Smooth muscle cell (in vitro differentiated cells): Measurements from ENCODE around the gene LSG1. TPM values are rescaled to one million over a fixed set of nuclear protein-coding genes. Genes with fewer than 3 reads are reported as not detected.
A peak's percentile ranks its signal among the peaks of the same experiment; 100 is the strongest.

Source experiments
- DNase-seq: peaks from one replicate; lab custom pipeline; 2025; ENCODE audit not compliant: unreplicated experiment; lab: John Stamatoyannopoulos, UW
- H2AFZ ChIP-seq: fragments of 200-600 bp; sonication (generic); 2 replicates; pipeline ENCODE4 v1.6.0; 2016; ENCODE audit warnings: antibody characterized with exemption, low read depth, mild to moderate bottlenecking
- H3F3A ChIP-seq: fragments of 200-600 bp; sonication (generic); 2 replicates; pipeline ENCODE4 v1.6.0; 2017; ENCODE audit warnings: antibody characterized with exemption, low read depth
- H3K27ac ChIP-seq: fragments of 200-600 bp; sonication (generic); 2 replicates; pipeline ENCODE4 v1.5.1; 2016; ENCODE audit warnings: low read depth, mild to moderate bottlenecking
- H3K27me3 ChIP-seq: fragments of 200-600 bp; sonication (generic); 2 replicates; pipeline ENCODE4 v1.6.1; 2016; ENCODE audit warnings: low read depth, mild to moderate bottlenecking
- H3K36me3 ChIP-seq: fragments of 200-600 bp; sonication (generic); 2 replicates; pipeline ENCODE4 v1.5.1; 2016; ENCODE audit warnings: low read depth
- H3K4me1 ChIP-seq: fragments of 200-600 bp; sonication (generic); 2 replicates; pipeline ENCODE4 v1.5.1; 2016; ENCODE audit warnings: low read depth
- H3K4me2 ChIP-seq: fragments of 200-600 bp; sonication (generic); 2 replicates; pipeline ENCODE4 v1.6.0; 2016; ENCODE audit warnings: mild to moderate bottlenecking
- H3K4me3 ChIP-seq: fragments of 200-600 bp; sonication (generic); 2 replicates; pipeline ENCODE4 v1.5.1; 2016; ENCODE audit warnings: mild to moderate bottlenecking
- H3K79me2 ChIP-seq: fragments of 200-600 bp; sonication (generic); 2 replicates; pipeline ENCODE4 v1.6.0; 2016; ENCODE audit warnings: low read depth, mild to moderate bottlenecking
- H3K9ac ChIP-seq: fragments of 200-600 bp; sonication (generic); 2 replicates; pipeline ENCODE4 v1.6.0; 2016; ENCODE audit warnings: low read depth
- H3K9me3 ChIP-seq: fragments of 200-600 bp; sonication (generic); replicated peaks from 2 replicates; pipeline ENCODE4 v1.5.1; 2016; ENCODE audit warnings: low read depth
- H4K20me1 ChIP-seq: fragments of 200-600 bp; sonication (generic); 2 replicates; pipeline ENCODE4 v1.6.0; 2016; ENCODE audit warnings: low read depth
- CTCF ChIP-seq: fragments of 200-600 bp; sonication (generic); IDR thresholded peaks from 2 replicates; pipeline ENCODE4 v1.5.1; 2017; ENCODE audit warnings: borderline replicate concordance, mild to moderate bottlenecking, antibody characterized with exemption; ENCODE audit not compliant: insufficient read depth, poor library complexity, severe bottlenecking
- WGBS: methylation state at CpG from one replicate; pipeline ENCODE4 v1.1.7; 2016; ENCODE audit warnings: low lambda C conversion rate; 5-methylcytosine and 5-hydroxymethylcytosine counted together
- polyA plus RNA-seq: library from polyadenylated mRNA; unstranded; fragments of >200 nt; fragmentation: Nextera tagmentation; extraction: Ambion mirVana; gene quantifications from 2 replicates; pipeline ENCODE4 v1.2.1, GENCODE V29; 2016
- total RNA-seq: library from RNA; depleted of rRNA; stranded (reverse); fragments of >200 nt; gene quantifications from 2 replicates; pipeline ENCODE4 v1.2.3, GENCODE V29; 2014

The LSG1 gene
- total and polyA plus RNA-seq, 2 experiments from 2014 or later = 14.0 to 29.1 TPM

GRCh38 chr3:194675081-194675640, 3.2 kb upstream of the LSG1 start:
- no peak for DNase-seq
- Histone ChIP-seq H3K4me2 (no peak overlapping the region), H3K4me1 (peaks cover 17% of the 10 kb centered on the region), H3K9ac (no peak overlapping the region), H3K9me3 (no peaks in the 10 kb centered on the region), H3K79me2 (peaks cover 18% of the 10 kb centered on the region), H3K36me3 (no peaks in the 10 kb centered on the region), H3K4me3 (no peak overlapping the region), H4K20me1 (peaks cover 7% of the 10 kb centered on the region), H3K27me3 (no peaks in the 10 kb centered on the region), H2AFZ (peak overlapping the region; percentile 10), H3F3A (no peaks in the 10 kb centered on the region), H3K27ac (no peak overlapping the region)
- TF ChIP-seq CTCF = no peak
- WGBS = 57% methylated on average over 12 of the region's 12 CpGs

GRCh38 chr3:194673761-194674160, 1.8 kb upstream of the LSG1 start:
- H3K4me2 ChIP-seq = no peak overlapping the region
- no peak for DNase-seq

GRCh38 chr3:194672876-194673275, 885 bp upstream of the LSG1 start:
- Histone ChIP-seq H3K4me1 (peaks cover 17% of the 10 kb centered on the region), H4K20me1 (peaks cover 7% of the 10 kb centered on the region), H3K79me2 (peaks cover 33% of the 10 kb centered on the region), H2AFZ (peak overlapping the region; percentile 90), H3K27ac (peak overlapping the region; percentile 94), H3F3A (no peaks in the 10 kb centered on the region), H3K36me3 (no peaks in the 10 kb centered on the region), H3K27me3 (no peaks in the 10 kb centered on the region), H3K9ac (peak overlapping the region; percentile 98), H3K4me2 (peak overlapping the region; percentile 95), H3K9me3 (no peaks in the 10 kb centered on the region), H3K4me3 (peak overlapping the region; percentile 88)
- TF ChIP-seq CTCF = no peak
- 67% methylated on average over 5 of the region's 5 CpGs for WGBS
- no peak for DNase-seq

More at GRCh38 chr3:194673761-194674160, 1.8 kb upstream of the LSG1 start:
- H3K36me3 ChIP-seq = no peaks in the 10 kb centered on the region
- H3K79me2 ChIP-seq = peaks cover 30% of the 10 kb centered on the region
- H3K27ac ChIP-seq = no peak overlapping the region
- peaks cover 7% of the 10 kb centered on the region for H4K20me1 ChIP-seq
- peaks cover 17% of the 10 kb centered on the region for H3K4me1 ChIP-seq
- WGBS = 86% methylated on average over 3 of the region's 3 CpGs
- no peak overlapping the region for H2AFZ ChIP-seq
- no peak overlapping the region for H3K4me3 ChIP-seq
- no peak for TF ChIP-seq CTCF
- no peaks in the 10 kb centered on the region for H3K9me3 ChIP-seq
- no peaks in the 10 kb centered on the region for H3K27me3 ChIP-seq
- no peaks in the 10 kb centered on the region for H3F3A ChIP-seq
- H3K9ac ChIP-seq = no peak overlapping the region

GRCh38 chr3:194671511-194671899, 486 bp downstream of the LSG1 start:
- Histone ChIP-seq H3K79me2 (peaks cover 33% of the 10 kb centered on the region), H4K20me1 (peaks cover 7% of the 10 kb centered on the region), H3K27ac (peak overlapping the region; percentile 94), H3K9ac (peak overlapping the region; percentile 98), H3K4me2 (peak overlapping the region; percentile 95), H3F3A (no peaks in the 10 kb centered on the region), H3K9me3 (no peaks in the 10 kb centered on the region), H3K4me3 (peak overlapping the region; percentile 88), H3K36me3 (no peaks in the 10 kb centered on the region), H3K4me1 (peaks cover 17% of the 10 kb centered on the region), H3K27me3 (no peaks in the 10 kb centered on the region), H2AFZ (peak overlapping the region; percentile 90)
- no peak for DNase-seq
- peak; percentile 67 for TF ChIP-seq CTCF
- WGBS = 0% methylated on average over 5 of the region's 5 CpGs
